KOPT-K1 (cell line): ENCODE data around the gene CCNB1IP1.
A peak's percentile ranks its signal among the peaks of the same experiment; 100 is the strongest.
"Not testable (repeated sequence)": the region's sequence is repeated elsewhere in the genome, so short reads cannot be mapped to it uniquely, and the experiment has no call there.

ENCODE experiments used
- H3K27ac ChIP-seq: fragments of 200-600 bp; sonication (generic); 2 replicates; pipeline ENCODE4 v1.5.1; 2016; ENCODE audit warnings: antibody characterized with exemption, mild to moderate bottlenecking, low read depth, low read length; ENCODE audit not compliant: poor library complexity, severe bottlenecking
- H3K36me3 ChIP-seq: fragments of 200-600 bp; sonication (generic); 2 replicates; pipeline ENCODE4 v1.5.1; 2017; ENCODE audit warnings: antibody characterized with exemption, mild to moderate bottlenecking, low read length, moderate library complexity; ENCODE audit not compliant: insufficient read depth
- H3K9me3 ChIP-seq: fragments of 200-600 bp; sonication (generic); 2 replicates; pipeline ENCODE4 v1.5.1; 2017; ENCODE audit warnings: antibody characterized with exemption, low read length, mild to moderate bottlenecking; ENCODE audit not compliant: insufficient read depth, poor library complexity, severe bottlenecking

Gene CCNB1IP1, protein sequence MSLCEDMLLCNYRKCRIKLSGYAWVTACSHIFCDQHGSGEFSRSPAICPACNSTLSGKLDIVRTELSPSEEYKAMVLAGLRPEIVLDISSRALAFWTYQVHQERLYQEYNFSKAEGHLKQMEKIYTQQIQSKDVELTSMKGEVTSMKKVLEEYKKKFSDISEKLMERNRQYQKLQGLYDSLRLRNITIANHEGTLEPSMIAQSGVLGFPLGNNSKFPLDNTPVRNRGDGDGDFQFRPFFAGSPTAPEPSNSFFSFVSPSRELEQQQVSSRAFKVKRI

DNA sequence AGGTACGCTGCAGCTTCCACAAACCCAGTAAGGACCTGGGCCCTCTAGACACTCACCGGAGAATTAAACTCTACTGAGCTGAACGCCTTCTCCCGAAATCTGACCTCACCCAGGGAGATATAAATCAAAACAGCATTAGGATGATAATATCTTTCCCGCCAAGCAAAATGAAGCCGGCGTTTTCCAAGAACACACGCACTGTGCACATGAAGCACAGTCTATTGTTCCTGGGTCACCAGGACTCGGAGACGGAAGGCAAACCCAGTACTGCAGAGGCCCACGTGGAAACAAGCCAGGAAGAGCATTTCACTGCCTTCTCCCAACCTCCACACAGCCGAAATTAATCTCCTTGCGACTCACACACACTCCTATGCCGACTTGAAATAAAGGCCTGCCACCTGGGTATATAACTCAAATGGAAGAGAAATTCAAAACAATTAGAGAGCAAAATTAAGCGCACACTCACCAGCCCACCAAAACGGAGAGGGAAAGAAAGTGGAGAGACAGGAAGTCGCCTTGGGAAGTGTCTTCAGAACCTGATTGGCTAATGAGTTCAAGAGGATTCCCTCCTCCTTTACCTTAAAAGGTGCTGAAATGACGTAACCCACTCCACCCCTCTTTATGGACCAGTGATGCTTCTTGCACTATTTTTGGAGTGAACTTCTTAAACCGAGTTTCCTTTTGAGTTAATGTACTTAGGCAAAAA is at the start of gene CCNB1IP1:
Gene CCNB1IP1 (minus strand): TSS at position 492 of the 706 bp plus-strand sequence. CDS start 16,756 bp downstream, outside the sequence.
- H3K9me3 ChIP-seq: no peaks in the 10 kb centered on the region
- peak within 1 kb of the TSS; percentile 62 for H3K27ac ChIP-seq
- peaks cover 14% of the 10 kb centered on the region; the same call in 1 of the 2 replicates for H3K36me3 ChIP-seq

DNA sequence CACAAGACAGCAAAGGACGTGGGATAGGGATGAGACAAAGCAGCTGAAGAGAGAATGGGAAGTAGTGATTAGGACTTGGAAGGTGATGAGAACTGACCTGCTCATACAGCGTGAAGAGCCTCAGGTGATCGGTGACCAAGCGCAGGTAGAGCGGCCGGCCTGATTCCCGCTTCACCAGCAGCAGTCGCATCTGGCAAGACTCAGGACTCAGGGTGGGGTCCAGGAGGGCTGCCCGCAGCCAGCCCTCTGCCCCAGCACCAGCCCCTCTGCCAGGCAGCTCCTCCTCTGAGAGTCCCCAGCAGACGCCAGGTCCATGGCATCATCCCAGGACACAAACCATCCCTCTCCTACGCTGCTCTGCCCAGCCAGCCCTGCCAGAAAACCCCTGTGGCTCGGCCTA is 49.4 kb upstream of the CCNB1IP1 start:
- peaks cover 98% of the 10 kb centered on the region for H3K36me3 ChIP-seq
- H3K27ac ChIP-seq: no peak overlapping the region
- H3K9me3 ChIP-seq: no peaks in the 10 kb centered on the region

DNA sequence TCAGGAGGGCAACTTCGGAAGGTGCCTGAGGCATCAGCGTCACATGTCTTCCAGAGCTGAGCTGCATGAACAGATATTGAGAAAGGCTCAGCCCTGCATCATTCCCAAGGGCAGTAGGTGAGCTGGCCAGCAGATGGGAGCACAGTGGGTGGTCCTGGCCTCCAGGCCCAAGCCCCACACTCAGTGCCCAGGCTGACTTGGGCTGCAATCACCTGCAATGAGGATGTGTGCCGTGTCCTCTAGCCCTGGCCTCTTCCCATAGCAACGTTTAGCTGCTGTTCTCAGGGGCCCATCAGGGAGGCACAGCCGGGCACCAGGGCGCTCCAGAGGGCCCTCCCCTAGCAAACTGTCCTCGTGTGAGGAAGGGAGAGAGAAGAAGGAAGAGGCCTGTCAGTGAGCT is 48.3 kb upstream of the CCNB1IP1 start:
- H3K36me3 ChIP-seq: peaks cover 98% of the 10 kb centered on the region
- H3K27ac ChIP-seq: no peak overlapping the region

DNA sequence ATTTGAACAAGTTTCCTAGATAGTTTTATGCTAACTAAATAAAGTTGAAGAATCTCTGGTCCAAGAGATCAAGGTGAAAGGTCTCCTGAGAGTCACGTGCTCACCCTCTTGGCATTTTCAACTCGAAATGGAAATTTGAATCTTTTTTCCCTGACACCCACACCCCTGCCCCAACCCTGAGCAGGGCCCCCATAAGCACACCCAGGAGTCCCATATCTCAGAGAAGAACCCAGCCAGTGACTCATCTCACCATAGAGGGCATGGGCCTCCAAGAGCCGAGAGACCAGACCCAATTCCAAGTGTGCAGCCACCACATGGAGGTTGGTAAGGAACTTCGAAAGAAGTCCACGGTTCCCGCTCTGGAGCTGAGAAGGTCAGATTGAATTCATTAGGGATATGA is 47.6 kb upstream of the CCNB1IP1 start:
- Histone ChIP-seq H3K36me3 (peaks cover 98% of the 10 kb centered on the region), H3K9me3 (no peaks in the 10 kb centered on the region), H3K27ac (no peak overlapping the region)

More for the DNA sequence above, 48.3 kb upstream of the CCNB1IP1 start:
- H3K9me3 ChIP-seq: no peaks in the 10 kb centered on the region

DNA sequence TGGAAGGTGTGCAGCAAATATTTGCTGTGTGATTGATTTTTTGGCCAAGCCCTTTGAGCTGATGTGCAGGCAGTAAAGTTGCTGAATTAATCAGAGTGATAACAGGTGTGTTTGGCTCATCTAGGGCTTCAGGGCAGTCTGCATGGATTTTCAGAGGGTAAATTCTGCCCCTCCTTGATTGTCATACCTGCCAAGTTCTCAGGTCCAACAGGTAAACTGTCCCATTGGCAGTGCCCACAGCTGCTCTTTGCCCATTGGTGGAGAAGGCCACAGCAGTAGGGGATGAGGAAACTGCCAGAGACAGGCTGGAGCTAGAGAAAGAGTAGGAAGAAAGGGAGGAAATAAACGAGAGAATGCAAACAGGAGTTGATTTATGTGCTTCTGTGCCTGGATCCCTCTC is 46.7 kb upstream of the CCNB1IP1 start:
- H3K9me3 ChIP-seq: no peaks in the 10 kb centered on the region
- no peak overlapping the region for H3K27ac ChIP-seq
- H3K36me3 ChIP-seq: peaks cover 99% of the 10 kb centered on the region

DNA sequence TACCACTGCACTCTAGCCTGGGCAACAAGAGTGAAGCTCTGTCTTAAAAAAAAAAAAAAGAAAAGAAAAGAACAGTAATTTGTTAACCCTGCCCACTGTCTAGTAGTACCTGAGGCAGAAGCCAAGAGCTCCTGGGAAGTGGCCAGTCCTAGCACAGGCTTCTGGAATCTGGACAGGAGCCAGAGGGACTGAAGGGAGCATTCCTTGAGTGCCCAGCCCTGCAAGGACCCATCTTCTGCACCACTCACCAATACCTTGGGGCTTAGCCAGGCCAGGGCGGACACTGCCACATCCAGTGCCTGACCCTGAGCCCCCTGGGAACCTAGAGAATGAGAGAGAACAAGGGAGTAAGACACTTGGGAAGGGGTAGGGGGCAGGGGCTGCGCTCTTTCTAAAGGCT is 44.1 kb upstream of the CCNB1IP1 start:
- Histone ChIP-seq H3K27ac (no peak overlapping the region), H3K36me3 (peaks cover 98% of the 10 kb centered on the region), H3K9me3 (no peaks in the 10 kb centered on the region)

DNA sequence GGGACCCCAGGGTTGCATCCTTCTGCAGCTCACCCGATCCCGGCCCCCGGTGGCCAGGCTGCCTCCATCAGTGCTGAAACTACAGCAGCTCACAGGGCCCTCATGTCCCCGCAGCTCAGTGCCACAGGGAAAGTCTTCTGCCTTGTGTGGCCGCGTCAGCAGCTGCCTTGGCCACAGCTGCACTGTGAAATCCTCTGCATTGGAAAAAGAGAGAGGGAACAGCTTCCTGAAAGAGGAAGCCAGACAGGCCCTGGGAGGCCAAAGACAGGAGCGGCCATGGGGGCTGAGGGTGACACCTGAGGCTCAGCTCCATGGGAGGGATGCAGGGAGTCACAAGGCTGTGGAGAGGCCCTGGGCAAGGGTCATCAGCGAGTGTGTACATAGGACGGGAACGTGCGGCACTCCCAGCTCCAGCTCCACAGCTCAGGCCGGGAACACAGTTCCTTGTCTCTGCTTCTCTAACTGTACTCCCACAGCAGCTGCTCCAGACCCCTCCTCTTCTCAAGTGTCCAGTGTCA is 43.1 kb upstream of the CCNB1IP1 start:
- no peak overlapping the region for H3K27ac ChIP-seq

DNA sequence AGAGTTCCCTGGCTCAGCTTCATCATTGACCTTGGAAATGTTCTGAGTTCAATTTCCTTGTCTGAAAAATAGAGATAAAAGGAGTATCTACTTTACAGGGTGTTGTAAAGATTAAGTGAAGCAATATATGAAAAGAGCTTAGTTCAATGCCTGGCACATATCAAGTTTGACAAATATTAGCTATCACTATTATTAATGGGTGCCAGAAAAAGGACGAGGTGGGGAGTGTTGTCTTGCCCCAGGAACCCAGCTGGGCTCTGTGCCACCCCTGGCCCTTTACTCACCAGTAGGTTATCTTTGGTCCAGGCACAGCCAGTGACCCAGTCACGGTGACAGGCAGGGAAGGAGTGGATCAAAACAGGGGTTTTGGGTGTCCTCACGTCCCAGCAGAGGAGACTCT is 42.4 kb upstream of the CCNB1IP1 start:
- H3K27ac ChIP-seq: no peak overlapping the region

More for the DNA sequence above, 43.1 kb upstream of the CCNB1IP1 start:
- H3K9me3 ChIP-seq: no peaks in the 10 kb centered on the region
- H3K36me3 ChIP-seq: peaks cover 98% of the 10 kb centered on the region

DNA sequence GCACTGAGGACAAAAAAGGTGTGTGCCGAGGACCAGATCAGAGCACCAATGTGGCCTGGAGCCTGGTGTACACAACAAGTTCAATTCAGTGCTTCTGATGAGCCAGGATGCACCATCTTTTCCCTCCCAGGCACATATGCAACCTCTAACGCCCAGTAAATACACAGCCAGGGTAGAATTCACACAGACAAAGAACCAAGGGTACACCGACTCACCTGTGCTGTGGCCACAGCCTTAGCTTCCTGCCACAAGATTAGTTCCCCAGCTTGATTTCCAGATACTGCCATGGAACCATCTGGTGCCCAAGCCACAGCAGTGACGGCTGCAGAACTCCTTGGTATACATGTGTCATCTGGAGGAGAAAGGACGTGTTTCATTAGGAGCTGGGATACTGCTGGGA is 39.7 kb upstream of the CCNB1IP1 start:
- Histone ChIP-seq H3K36me3 (peaks cover 96% of the 10 kb centered on the region), H3K9me3 (no peaks in the 10 kb centered on the region)

More for the DNA sequence above, 42.4 kb upstream of the CCNB1IP1 start:
- Histone ChIP-seq H3K36me3 (peaks cover 98% of the 10 kb centered on the region), H3K9me3 (no peaks in the 10 kb centered on the region)

DNA sequence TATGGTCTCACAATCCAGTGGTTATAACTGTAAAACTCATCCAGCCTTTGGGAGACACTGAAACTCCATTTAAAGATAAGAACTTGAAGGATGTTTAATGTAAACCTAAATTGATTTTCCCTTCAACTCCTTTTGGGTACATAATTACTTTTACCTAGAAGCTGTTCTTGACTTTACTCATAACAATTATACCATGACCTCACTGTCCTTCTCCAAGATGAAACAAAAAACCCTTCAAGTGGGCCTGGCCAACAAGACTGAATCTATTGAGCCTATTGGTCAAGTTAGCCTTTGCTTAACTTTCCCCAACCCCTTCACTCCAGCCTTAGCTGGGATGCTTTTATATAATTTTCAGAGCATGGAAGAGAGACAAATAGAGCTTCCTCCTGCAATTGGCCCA is 32.8 kb upstream of the CCNB1IP1 start:
- peaks cover 59% of the 10 kb centered on the region for H3K36me3 ChIP-seq
- H3K9me3 ChIP-seq: no peaks in the 10 kb centered on the region
- H3K27ac ChIP-seq: no peak overlapping the region

More for the DNA sequence above, 39.7 kb upstream of the CCNB1IP1 start:
- no peak overlapping the region for H3K27ac ChIP-seq

DNA sequence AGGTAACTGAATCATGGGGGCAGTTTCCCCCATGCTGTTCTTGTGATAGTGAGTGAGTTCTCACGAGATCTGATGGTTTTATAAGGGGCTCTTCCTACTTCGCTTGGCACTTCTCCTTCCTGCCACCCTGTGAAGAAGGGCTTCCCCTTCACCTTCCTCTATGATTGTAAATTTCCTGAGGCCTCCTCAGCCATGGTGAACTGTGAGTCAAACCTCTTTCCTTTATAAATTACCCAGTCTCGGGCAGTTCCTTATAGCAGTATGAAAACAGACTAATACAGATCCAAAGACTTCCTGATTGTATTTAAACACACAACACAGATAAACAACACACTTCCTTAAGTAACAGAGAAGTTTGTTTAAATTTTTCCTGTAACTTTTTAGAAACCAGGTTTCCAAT is 25.4 kb upstream of the CCNB1IP1 start:
- H3K36me3 ChIP-seq: peaks cover 64% of the 10 kb centered on the region
- not testable (repeated sequence) for H3K27ac ChIP-seq

DNA sequence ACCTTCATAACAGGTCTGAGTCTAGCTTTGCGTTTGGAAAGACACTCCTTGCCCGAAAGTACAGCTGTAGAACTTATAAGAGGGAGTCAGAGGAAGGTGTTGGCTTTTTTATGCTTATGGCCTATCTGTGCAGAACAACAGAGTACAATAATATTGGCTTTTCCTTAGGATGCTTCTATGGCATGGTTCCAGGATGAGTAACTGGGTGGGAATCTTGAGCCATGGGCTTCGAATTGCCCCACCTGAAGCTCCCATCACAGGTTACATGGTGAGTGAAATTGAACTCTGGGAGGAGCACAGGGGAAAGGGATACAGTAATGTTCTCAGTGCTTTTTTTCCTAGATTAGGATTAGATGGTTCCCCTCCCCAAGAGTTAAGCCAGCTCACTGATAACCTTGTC is 23.3 kb upstream of the CCNB1IP1 start:
- Histone ChIP-seq H3K9me3 (no peaks in the 10 kb centered on the region), H3K27ac (no peak overlapping the region), H3K36me3 (peaks cover 80% of the 10 kb centered on the region)

More for the DNA sequence above, 25.4 kb upstream of the CCNB1IP1 start:
- H3K9me3 ChIP-seq: not testable (repeated sequence)

DNA sequence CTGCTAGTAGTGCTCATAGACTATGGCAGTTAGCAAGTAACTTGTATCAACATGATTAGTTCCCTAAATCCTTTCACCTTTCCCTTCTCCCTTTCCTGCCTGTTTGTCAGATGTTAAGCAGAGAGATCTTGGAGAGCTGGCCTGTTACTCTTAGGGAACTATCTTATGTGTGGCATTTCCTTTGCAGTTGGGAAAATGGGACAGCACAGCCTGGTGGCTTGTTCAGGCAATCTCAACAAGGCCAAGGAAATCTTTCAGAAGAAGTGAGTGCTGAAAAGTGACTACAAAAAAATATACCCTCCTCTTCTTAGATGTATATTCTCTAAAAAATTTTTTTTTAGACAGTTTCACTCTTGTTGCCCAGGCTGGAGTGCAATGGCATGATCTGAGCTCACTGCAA is 17.8 kb upstream of the CCNB1IP1 start:
- Histone ChIP-seq H3K9me3 (no peaks in the 10 kb centered on the region), H3K36me3 (peaks cover 97% of the 10 kb centered on the region), H3K27ac (no peak overlapping the region)

DNA sequence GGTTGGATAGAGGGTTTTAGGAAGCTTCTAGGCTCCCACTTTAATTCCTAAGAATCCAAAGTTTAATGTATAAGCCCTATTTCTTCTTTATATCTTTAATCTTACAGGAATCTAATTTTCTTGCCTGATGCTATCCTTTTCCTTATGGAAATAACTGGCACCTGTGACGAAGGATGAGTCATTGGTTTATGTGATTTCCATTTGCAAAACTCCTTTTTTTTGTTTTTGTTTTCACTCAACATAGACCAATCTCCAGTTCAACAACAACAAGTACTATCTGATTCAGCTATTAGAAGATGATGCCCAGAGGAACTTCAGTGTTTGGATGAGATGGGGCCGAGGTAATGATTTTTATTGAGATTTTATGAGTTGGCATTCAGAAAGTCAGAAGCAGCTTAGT is 17.2 kb upstream of the CCNB1IP1 start:
- no peak overlapping the region for H3K27ac ChIP-seq
- peaks cover 98% of the 10 kb centered on the region for H3K36me3 ChIP-seq
- no peaks in the 10 kb centered on the region for H3K9me3 ChIP-seq

DNA sequence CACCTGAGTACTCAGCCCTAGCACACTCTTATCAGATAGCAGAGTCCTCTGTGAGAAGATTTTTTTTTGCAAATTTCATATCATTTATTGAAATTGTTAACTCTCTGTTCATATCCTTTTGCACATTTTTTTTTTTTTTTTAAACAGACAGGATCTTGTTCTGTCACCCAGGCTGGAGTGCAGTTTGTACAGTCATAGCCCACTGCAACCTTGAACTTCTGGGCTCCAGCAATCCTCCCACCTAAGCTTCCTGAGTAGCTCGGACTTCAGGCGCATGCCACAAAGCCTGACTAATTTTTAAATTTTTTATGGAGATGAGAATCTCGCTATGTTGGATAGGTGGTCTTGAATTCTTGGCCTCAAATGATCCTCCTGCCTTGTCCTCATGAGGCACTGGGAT is 14.7 kb upstream of the CCNB1IP1 start:
- Histone ChIP-seq H3K9me3 (no peaks in the 10 kb centered on the region), H3K27ac (no peak overlapping the region), H3K36me3 (peaks cover 78% of the 10 kb centered on the region)
